ENCODE data around the gene CHST9.
A peak's percentile ranks its signal among the peaks of the same experiment; 100 is the strongest.
"Not testable (repeated sequence)": the region's sequence is repeated elsewhere in the genome, so short reads cannot be mapped to it uniquely, and the experiment has no call there.

CHST9 gene

DNA sequence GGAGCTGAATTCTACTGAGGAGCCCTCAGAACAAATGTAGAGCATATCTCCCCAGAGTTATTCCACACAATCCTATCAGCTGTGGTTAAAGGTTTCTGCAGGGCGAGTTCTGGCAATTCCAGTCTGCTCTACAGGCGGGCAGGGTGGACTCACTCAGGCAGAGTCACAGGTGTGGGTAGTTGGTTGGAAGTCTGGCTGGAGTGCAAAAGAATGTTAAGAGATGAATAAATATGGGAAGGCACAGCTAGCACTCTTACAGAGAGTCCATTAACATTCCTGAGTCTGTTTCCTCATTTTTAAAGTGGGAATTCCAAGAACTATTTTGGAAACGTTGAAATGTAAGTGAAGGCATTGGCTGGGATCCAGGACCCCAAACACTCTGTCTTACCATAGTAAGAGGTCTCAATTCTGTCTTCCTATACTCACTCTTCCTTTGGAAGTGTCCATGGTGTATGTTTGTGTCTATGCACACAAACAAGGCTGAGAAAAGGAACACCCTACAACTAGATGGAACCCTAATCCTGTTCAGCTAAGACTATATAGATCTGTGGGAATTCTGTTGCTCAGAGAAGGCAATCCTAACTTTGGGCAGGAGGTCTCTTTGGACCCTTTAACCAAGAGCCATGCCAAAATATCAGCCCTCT is 256.3 kb downstream of the CHST9 start:
- no peak for DNase-seq

DNA sequence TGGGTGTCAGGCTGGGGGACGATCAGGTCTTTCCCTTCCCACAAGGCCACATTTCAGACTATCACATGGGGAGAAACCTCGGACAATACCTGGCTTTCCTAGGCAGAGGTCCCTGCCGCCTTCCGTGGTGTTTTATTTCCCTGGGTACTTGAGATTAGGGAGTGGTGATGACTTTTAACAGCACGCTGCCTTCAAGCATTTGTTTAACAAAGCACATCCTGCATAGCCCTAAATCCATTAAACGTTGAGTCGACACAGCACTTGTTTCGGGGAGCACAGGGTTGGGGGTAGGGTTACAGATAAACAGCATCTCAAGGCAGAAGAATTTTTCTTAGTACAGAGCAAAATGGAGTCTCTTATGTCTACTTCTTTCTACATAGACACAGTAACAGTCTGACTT is 257.3 kb downstream of the CHST9 start:
- DNase-seq: not testable (repeated sequence)

DNA sequence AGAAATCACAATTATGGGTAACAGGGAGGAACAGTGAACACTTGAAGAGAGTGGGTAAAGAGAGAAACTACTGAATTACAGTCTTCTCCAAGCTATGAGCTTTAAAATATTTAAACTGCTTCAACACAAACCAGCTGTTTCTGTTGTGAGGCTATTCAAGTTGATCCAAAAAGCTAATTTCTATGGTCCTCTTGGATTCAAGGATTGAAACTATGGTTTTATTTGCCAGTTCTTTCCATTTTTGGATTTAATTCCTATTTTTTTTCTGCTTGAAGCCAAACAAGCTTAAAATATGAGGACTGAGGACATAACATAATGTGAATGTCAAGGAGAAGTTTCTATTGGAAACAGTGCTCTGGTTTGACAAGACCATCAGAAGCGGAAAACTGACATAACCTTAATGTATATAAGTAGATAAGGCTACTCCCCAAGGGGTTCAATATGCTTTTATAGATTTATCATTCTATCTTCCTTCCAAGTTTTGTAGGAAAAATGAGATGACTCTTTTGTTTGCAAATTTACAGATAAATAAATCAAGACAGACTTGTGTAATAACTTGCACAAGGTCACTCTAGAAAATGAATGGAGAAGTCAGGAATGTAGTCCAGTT is 258.9 kb downstream of the CHST9 start:
- DNase-seq: peak in 1 of 2 donors; percentile 13

DNA sequence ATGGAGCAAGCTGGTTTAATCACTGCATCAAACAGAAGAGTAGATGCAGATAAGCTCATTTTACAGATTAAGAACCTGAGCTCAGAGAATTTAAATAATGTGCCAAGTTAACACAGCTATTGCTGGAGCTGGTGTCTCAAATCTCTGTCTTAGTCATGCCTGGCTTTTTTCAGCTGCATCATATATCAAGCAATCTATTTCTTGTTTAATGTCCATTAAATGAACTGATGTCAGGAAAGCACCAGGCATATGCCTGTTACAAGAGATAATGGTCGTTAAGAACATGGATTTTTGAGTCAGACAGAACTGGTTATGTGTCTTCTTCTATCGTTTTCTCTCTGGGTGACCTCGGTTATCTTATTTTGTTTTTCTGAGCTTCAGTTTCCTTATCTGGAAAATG is 259.8 kb downstream of the CHST9 start:
- DNase-seq: no peak

DNA sequence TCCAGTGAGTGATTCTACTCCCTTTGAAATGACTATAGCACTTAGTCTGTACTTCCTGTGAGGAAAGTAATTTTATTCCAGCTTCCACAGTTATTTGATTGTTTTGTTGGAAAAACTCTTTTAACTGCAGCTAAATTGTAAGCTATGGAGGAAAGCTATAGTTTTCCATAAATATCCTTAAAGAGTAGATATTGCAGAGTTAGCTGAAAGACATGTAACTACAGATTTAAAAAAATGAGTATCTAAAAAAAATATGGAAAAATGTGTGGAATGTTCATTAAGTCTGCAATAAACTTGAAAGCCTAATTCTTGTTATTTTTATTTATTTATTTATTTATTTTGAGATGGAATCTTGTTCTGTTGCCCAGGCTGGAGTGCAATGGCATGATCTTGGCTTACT is 262.8 kb downstream of the CHST9 start:
- DNase-seq: no peak

DNA sequence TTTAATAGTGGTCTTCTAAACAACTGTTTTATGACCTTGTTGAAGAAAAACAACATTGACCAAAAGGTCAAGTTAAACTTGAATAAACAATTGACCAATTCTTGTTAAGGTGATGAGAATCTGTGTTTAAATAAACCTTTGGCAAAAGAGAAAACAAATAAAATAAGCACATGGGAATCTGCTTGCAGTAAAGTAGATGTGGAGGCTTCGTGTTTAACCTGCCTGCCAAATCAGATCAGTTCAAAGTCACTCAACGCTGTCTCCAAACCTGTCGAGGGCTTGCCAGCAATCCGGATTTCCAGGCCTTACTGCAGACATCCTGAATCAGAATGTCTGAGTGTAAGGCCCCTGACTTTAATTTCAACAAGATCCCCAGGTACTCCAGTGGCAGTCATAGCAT is 264.5 kb downstream of the CHST9 start:
- no peak for DNase-seq

DNA sequence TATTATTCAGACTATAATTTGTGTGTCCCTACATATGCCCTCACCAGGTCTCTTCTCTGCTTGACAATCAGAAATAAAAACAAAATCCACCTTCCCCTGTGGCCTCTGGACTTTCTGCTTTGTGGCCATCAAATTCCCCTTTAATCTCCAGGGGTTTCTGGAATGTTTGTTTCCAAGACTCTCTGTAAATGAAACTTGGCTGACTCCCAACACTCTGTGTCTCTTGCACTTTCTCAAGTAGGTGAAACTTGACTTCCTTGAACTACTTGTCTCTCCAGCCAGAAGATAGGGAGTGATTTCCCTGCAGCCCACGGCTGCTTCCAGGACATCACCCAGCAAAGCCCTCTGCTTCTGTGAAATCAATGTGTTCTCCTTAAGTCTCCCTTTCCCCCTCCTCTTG is 265.5 kb downstream of the CHST9 start:
- no peak for DNase-seq

DNA sequence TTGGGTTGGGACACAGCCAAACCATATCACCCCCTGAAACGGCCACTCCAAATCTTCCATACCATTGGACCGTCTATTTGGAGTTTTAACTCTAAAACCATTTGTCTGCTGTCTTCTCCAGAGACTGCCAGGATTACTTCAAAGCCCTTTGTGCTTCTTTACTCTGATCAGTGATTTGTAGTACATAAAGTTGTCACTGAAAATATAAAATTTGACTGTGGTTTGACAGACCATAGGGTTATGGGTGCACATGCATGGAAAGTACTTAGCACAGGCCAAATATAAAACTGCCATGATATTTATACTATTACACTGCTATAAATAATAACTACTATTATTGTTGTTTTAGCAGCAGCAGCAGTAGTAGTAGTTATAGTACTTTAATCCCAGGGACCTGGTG is 265.9 kb downstream of the CHST9 start:
- DNase-seq: no peak

DNA sequence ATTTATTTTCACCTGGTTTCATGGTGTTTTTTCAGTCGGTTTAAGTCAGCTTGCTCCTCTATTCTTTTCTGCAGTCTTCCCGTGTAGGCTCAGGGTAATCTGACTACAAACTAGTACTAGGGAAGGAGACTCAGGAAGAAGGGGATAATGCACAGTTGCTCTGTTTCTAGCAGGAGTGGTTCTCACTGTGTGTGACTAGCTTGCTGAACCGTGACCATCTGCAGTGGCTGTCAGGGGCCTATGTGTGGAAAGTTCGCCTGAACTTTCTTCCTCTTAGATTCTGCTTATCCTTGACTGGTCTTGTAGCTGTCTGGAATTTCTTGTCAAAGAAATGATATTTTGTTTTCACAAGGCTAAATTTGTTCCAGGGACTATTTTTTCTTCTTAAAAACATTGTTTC is 273.3 kb downstream of the CHST9 start:
- no peak for DNase-seq

DNA sequence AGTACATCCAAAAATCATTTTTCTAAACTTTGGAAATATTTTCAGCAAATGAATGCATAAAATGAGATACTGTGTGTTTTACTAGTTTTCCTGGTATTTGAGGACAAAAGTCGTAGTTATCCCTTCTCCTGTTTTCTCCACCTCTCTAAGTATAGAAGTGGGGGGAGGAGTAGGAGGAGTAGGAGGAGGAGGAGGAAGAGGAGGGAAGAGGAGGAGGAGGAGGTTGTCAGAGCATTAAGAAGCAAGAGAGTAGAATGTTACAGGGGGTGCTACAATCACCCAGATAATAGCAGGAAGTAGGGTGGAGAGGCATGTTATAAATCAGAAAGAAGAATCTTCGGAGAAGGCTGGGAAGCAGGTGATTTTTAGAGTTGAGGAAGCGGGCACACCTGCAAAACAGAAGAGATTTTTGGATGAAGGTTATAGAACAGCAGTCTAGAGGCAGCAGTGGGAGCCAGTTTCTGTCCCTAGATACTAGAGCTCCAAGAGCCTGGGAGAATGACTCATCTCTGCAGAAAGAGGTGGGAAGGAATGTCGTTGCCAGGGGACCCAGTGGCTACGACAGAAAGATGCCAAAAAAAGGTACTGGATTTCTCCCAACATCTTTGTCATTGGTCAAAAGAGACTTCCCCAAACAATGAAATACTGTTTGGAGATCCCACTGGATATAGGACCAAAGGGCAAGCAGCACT is 275.4 kb downstream of the CHST9 start:
- DNase-seq: no peak

DNA sequence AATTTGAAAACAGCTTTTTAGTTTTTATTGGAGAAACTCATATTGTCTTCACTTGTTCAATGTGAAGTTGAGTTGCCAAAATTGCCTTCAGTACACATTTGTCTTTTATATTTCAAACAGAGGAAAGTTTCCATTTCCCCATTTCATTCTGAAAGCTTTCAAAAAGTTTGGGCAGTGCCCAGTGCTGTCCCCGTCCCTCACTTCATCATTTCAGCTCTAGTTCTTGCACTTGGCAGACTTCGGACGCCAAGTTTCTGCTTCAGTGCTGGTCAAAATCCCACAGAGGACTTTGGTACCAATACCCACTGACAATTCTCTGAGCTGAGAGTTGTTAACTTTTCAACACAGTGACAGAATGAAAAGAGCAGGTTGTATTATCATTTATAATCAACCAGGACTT is 276.2 kb downstream of the CHST9 start:
- no peak for DNase-seq

DNA sequence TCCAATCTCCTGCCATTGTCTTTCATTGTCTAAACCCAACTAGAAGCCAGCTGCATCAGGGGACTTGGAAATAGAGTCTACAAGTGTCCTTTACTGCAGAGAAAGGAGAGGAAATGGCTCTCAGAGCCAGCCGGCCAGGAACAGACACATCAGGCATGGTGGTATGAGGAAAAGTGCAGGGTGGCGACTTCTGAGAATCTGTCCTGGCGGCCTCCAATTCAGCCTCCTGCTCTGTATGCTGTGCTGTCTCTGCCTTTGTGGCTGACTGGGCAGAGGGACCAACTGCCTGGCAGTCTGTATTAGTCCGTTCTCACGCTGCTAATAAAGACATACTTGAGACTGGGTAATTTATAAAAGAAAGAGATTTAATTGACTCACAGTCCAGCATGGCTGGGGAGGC is 282.8 kb downstream of the CHST9 start:
- no peak for DNase-seq

DNA sequence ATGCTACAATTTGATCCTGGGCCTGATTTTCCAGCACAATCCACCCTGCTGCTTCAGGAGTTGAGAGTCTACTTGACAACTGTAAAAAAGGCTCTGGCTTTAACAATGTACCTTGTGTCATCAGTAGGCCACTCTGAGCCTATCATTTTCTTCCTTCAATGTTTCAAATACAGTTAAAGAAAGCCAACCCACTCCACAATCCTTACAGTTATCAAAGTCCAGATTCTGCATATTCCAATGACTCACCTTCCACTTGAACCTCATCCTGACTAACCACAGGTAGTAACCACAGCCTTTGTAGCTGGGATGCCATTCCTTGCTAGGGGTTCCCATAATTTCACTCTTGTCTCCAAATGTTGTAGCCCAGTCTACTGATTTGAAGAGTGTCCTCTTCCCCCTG is 284.1 kb downstream of the CHST9 start:
- no peak for DNase-seq

DNA sequence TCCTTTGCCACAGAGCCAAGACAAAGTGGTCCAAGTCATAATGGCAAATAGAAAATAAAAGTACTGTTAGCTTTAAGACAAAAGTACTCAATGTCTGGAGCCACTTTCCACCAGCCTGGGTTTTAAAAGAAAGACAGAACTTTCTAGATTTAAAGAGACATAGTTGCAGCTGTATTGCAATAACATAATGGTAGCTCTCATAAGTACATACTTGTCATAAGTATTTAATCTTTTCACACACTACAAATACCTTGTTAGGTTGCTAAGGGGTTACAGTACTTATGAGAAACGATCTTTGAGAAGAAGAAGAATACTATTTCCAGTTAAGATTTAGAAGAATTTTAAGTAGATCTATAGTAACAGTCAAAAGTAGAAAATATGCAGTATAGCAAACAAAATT is 290.7 kb downstream of the CHST9 start:
- no peak for DNase-seq

DNA sequence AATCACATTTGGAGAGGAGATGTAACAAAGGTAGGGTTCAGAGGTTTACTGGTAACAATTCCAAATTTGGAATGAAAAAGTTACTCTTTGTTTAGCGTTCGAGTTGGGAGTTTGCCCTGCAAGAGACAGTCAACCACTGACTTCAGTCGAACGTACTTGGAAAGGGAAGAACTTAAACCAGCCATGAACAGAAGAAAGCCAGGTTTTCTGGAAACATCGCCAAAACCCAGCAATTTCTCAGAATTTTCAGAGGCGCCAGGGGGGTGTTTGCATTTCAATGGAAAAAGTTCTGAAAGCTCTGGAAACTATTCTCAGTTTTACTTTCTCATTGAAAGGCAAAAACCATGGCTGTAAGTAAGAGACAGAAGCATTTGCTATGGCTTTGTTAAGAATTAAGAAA is 291.1 kb downstream of the CHST9 start:
- DNase-seq: no peak

DNA sequence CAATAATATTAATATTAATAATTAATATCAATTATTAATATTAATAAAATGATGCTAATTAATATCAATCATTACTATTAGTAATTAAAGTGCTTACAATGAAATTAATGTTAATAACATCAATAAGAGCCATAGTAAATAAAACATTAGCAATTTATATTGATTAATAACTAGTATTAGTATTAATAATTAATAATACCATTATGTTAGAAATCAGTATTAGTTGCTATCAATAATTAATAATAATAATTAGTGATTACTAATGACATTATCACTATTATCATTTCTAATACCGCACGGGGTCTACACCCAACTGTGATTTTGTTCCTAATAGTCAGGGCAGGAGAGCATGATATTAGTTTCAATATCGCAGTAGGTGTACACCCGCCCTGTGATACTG is 296.8 kb downstream of the CHST9 start:
- no peak for DNase-seq

DNA sequence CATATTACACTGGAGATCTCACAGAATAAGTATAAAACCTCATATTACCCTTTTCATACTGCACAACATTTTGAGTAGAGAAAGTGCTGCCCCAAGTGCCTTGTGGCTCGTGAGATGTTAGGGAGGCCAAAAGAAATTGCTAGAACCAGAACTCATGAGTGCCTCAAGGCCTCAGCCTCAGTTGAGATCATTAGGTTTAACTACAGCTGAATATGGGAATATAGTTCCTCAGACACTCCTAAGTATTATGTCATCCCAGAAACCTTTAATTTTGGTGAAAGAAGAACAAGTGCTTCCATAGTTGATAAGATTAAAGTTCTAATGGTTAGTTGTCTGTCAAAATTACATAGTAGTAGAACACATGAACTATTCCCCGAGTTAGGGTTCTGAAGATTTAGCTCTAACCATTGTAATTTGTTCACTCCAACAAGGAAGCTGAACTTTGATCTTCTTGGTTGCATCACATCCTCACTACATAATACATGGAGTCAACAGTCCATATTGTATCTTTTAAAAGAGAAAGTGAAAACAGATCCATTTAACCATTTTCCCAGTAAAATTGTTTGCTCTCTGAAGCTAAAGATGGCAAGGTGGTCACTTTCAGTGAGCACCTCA is 310.0 kb downstream of the CHST9 start:
- DNase-seq: peak; percentile 29 to 35

DNA sequence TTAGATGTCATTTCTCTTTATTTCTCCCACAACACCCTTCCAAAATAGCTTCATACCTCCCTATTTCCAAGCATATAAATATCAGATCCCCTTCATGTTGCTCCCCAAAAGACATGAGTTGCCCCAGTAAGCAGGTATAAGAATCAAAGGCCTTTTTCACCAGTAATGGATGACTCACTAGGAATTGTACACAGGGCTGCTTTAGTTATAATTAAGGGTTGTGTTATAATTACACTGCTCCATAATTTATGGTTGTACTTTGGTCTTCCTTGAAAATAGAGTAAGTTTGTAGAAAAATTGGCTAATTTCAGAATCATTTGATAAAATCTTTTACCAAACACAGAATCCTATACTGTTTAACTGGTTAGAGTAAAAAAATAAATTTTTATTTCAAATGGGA is 310.8 kb downstream of the CHST9 start:
- no peak for DNase-seq

DNA sequence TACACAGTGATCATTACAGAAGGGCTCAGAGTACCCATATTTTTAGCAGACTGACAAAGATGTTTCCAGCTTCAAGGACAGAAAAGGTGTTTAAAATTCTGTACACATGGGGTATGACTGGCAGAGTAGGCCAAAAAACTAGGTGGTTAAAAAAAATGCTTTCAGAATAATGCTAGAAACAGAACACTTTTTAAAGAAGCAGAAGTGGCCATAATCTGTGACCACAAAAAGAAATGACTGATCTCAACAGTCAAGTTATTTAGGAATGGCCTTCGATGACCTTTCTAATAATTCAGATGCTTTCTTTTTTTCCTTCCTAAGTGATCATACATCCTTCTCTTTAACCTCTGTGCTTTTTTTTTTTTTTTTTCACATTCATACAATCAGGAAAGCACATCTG is 315.5 kb downstream of the CHST9 start:
- no peak for DNase-seq

DNA sequence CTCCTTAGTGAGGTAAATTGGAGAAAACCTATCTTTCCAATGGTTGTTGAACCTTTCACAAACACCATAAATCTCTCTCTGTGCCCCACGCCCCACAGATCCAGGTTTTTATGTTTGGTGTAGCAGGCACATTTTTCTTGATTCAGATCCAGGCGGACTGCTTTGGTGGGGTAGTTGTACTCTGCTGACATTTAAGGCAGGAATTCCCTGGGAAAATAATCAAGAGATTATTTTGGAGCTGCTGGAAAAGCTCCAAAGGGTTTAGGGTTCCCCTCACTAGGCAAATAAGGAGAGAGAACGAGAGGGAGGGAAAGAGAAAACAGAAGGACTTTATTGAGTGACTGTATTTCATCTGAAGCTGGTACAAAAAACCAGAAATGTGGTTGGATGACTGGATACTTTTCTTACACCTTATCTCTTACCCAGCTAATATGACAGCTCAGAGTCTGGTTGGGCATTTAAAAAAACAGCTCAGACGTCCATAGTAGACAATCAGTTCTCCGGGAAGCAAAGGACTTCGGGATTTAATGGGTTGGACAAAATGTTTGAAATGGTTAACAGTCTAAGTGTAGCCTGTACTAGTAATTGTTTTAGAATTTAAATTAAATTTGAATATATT is 316.0 kb downstream of the CHST9 start:
- DNase-seq: no peak

DNA sequence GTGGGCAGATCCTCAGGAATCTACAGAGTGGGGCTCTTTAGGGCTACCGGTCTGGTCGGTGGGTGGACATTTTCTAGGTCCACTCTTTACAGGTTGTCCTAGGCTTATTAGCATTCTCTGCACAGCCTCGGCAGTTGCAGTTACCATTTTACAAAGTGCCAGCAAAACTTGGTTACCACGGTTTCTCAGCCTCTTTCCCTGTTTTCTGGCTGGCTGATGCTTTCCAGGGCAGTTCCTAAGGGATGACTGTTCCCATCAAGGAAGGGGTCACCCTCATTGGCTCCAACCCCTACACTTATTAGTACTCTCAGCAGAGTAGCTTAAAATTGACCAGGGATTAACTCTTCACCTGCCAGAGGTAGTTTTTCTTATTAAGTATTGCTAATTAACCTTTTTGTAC is 317.6 kb downstream of the CHST9 start:
- DNase-seq: no peak

DNA sequence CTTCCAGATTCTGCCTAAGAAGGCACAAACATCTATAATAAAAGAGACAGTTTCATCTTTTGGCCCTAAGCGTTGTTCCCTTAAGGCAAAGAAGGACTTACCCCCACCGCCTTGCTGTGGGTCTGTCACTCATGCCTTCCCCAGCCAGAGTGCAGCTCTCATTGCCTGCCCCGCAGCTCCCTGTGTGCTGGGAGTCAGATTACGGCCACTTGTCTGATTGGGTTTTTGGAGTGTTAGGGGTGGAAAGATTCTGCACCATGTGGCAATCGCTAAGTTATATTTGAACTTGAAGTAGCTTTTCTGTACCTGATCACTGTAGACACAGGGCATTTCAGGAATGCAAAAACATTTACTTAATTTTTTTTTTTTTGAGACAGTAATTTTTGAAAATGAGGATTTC is 319.6 kb downstream of the CHST9 start, which contains the start of gene AQP4:
Gene AQP4 (minus strand): TSS at position 151 of the 400 bp plus-strand sequence. CDS start 18 bp downstream, at position 133.
- no peak for DNase-seq

DNA sequence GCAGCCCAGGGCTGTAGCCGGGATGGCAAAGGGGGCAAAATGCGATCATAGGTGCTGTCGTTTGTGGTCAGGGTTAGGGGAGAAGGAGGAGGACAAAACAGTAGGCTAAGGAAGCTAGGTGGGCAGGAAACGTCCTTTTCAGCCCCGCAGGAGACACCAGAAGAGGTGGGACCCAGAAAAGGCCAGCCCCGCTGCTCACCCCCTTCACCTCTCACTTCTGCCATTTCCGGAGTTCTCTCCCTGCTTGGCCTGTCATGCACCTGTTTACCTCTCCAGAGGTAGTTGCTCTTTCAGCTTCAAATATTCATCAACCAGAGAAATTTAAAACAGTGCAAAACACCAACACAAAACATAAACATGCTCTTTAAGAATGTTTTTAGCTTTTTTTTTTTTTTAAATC is 320.4 kb downstream of the CHST9 start:
- no peak for DNase-seq
